Caco-2 (cell line): ENCODE data around the gene FCRLA. TPM values are rescaled to one million over a fixed set of nuclear protein-coding genes. Genes with fewer than 3 reads are reported as not detected.

Experiments used
- BruUV-seq: library from RNA; stranded (reverse); fragments of 400-500 nt; replicated peaks from 2 replicates; lab custom pipeline; 2021; lab: Mats Ljungman, UMichigan
- CTCF ChIA-PET: fragments of 300-600 bp; sonication (Branson Sonifier 250); formaldehyde crosslinking; loops from one replicate; lab custom pipeline; 2022; ENCODE audit warnings: antibody characterized with exemption; lab: Charles Lee
- POLR2A ChIA-PET: fragments of 300-600 bp; sonication (Branson Sonifier 250); formaldehyde crosslinking; loops from one replicate; lab custom pipeline; 2022; ENCODE audit warnings: antibody characterized with exemption; lab: Charles Lee
- DNase-seq, 2 experiments: peaks; one replicate each; pipeline versions ENCODE4 v3.0.0 to v3.0.0-alpha.2; 2020 to 2022
- H3K27me3 ChIP-seq: replicated peaks from 2 replicates; pipeline ENCODE4 v1.6.0; 2011; ENCODE audit warnings: low read length; ENCODE audit not compliant: control insufficient read depth, insufficient read depth
- H3K36me3 ChIP-seq: 2 replicates; pipeline ENCODE4 v1.5.1; 2011; ENCODE audit warnings: low read length; ENCODE audit not compliant: control insufficient read depth, insufficient read depth
- H3K4me1 ChIP-seq: fragments of 250-450 bp; sonication (Bioruptor Pico); 2 replicates; pipeline ENCODE4 v1.5.1; 2020; ENCODE audit warnings: mild to moderate bottlenecking
- H3K4me3 ChIP-seq: 2 replicates; pipeline ENCODE4 v1.5.1; 2011; ENCODE audit warnings: low read depth, mild to moderate bottlenecking, control low read depth, low read length
- H3K9me3 ChIP-seq: fragments of 250-450 bp; sonication (Bioruptor Pico); 2 replicates; pipeline ENCODE4 v1.5.1; 2020; ENCODE audit warnings: mild to moderate bottlenecking, moderate library complexity
- H3K27ac Mint-ChIP-seq: one replicate; pipeline ENCODE4 v1.8.0; 2022; ENCODE audit warnings: mixed read lengths; ENCODE audit not compliant: unreplicated experiment
- H3K27me3 Mint-ChIP-seq: one replicate; pipeline ENCODE4 v1.8.0; 2022; ENCODE audit warnings: mixed read lengths; ENCODE audit not compliant: insufficient read depth, unreplicated experiment
- H3K36me3 Mint-ChIP-seq: one replicate; pipeline ENCODE4 v1.8.0; 2022; ENCODE audit warnings: mild to moderate bottlenecking, mixed read lengths; ENCODE audit not compliant: insufficient read depth, unreplicated experiment
- H3K4me1 Mint-ChIP-seq: one replicate; pipeline ENCODE4 v1.8.0; 2022; ENCODE audit warnings: low read depth, mixed read lengths; ENCODE audit not compliant: unreplicated experiment
- H3K4me3 Mint-ChIP-seq: one replicate; pipeline ENCODE4 v1.8.0; 2022; ENCODE audit warnings: mild to moderate bottlenecking, moderate library complexity, mixed read lengths; ENCODE audit not compliant: unreplicated experiment
- H3K9me3 Mint-ChIP-seq: one replicate; pipeline ENCODE4 v1.8.0; 2022; ENCODE audit warnings: mixed read lengths; ENCODE audit not compliant: unreplicated experiment
- CTCF ChIP-seq, 2 experiments: fragments of 200-600 bp in 1 of 2; IDR thresholded peaks; 1 replicate in 1 of 2; 2 replicates in 1 of 2; pipeline versions ENCODE4 v1.5.1 to v1.8.0; 2011 to 2022; ENCODE audit warnings: antibody characterized with exemption in 1 of 2, control low read depth in 1 of 2, inconsistent platforms in 1 of 2, low read depth in 1 of 2, low read length in 1 of 2, mild to moderate bottlenecking in 1 of 2, moderate library complexity in 1 of 2; ENCODE audit not compliant: insufficient read depth in 1 of 2, severe bottlenecking in 1 of 2, unreplicated experiment in 1 of 2
- intact Hi-C: fragments of 100-400 bp; cut with micrococcal nuclease; formaldehyde crosslinking; loops from one replicate; pipeline ENCODE4 v1.10.0; 2022; ENCODE audit not compliant: unreplicated experiment
- total RNA-seq: library from RNA; stranded (reverse); gene quantifications from 2 replicates; pipeline ENCODE4 v1.2.3, GENCODE V29; 2022

FCRLA gene
- total RNA-seq, 1 experiment from 2014 or later = not detected

- H3K36me3 ChIP-seq = no peaks in the 10 kb centered on the region
- CTCF ChIA-PET = interaction anchor here (1.1 to 1.2 kb wide), 2 partner anchors 9 to 17 kb away, joined by 4 read pairs; no protein-coding TSS in a partner anchor
- H3K9me3 Mint-ChIP-seq = no peaks in the 10 kb centered on the region
- intact Hi-C loops = no loop called here
- no peak for DNase-seq
- H3K4me1 Mint-ChIP-seq = no peaks in the 10 kb centered on the region
- BruUV-seq = no TSS peak
- H3K27me3 ChIP-seq = no peaks in the 10 kb centered on the region
- no peak overlapping the region for H3K27ac Mint-ChIP-seq
- H3K4me1 ChIP-seq = no peaks in the 10 kb centered on the region
- H3K4me3 ChIP-seq = no peak overlapping the region
- H3K4me3 Mint-ChIP-seq = no peak overlapping the region
- peaks cover 5% of the 10 kb centered on the region for H3K36me3 Mint-ChIP-seq
- H3K27me3 Mint-ChIP-seq = peaks cover 13% of the 10 kb centered on the region
- POLR2A ChIA-PET = no interaction called here
- no peak for TF ChIP-seq CTCF (IDR thresholded peaks at IDR 0.05; ENCODE audit: insufficient read depth in 1 of 2, low read depth in 1 of 2, low read length in 1 of 2, severe bottlenecking in 1 of 2, unreplicated experiment in 1 of 2)
- no peaks in the 10 kb centered on the region for H3K9me3 ChIP-seq
Measured at GRCh38 chr1:161731981-161732718, 25.1 kb downstream of the FCRLA start.

DNA sequence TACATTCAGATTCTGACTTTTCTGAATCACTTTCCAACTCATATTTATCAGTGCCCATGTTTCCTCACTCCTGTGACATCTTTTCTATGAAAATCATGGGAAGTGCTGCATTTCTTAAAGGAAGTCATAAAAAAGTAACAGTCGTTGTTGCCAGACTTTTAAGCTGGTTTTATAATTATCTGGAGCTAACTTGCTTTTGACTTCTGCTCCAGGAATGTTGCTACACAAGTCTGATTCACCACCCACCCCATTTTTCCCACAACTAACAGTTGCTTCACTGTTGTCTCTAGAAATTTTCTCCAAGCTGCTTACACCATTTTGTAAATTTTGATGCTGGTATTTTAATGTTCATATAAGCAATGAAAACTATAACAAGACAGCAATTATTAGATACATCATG is 26.5 kb downstream of the FCRLA start:
- intact Hi-C loops = no loop called here
- DNase-seq = no peak
- CTCF ChIA-PET = no interaction called here

DNA sequence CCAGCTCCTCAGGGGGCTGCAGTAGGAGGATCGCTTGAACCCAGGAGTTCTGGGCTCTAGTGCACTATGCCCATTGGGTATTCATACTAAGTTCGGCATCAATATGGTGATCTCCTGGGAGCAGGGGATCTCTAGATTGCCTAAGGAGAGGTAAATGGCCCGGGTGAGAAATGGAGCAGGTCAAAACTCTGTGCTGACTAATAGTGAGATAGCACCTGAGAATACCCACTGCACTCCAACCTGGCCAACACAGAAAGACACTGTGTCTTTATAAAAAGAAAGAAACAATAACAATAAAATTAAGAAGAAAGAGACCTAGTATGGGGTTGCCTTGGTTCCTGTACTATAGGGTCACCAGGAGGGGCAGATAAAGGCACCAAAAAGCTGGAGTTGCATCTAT is 28.8 kb downstream of the FCRLA start:
- DNase-seq = no peak
- H3K36me3 Mint-ChIP-seq = no peaks in the 10 kb centered on the region
- Histone ChIP-seq H3K4me1 (no peaks in the 10 kb centered on the region), H3K27me3 (no peaks in the 10 kb centered on the region), H3K9me3 (no peaks in the 10 kb centered on the region), H3K4me3 (no peak overlapping the region), H3K36me3 (no peaks in the 10 kb centered on the region)
- no peaks in the 10 kb centered on the region for H3K9me3 Mint-ChIP-seq
- no peak overlapping the region for H3K4me3 Mint-ChIP-seq
- no TSS peak for BruUV-seq
- no peak for TF ChIP-seq CTCF (IDR thresholded peaks at IDR 0.05; ENCODE audit: insufficient read depth in 1 of 2, low read depth in 1 of 2, low read length in 1 of 2, severe bottlenecking in 1 of 2, unreplicated experiment in 1 of 2)
- peaks cover 13% of the 10 kb centered on the region for H3K27me3 Mint-ChIP-seq
- no peaks in the 10 kb centered on the region for H3K4me1 Mint-ChIP-seq
- CTCF ChIA-PET = interaction anchor here (0.6 kb wide), 1 partner anchor 248 kb away, joined by 3 read pairs; no protein-coding TSS in a partner anchor
- no peak overlapping the region for H3K27ac Mint-ChIP-seq
- POLR2A ChIA-PET = no interaction called here
- intact Hi-C loops = no loop called here

More for the DNA sequence above, 26.5 kb downstream of the FCRLA start:
- no peak overlapping the region for H3K27ac Mint-ChIP-seq
- Histone ChIP-seq H3K27me3 (no peaks in the 10 kb centered on the region), H3K4me3 (no peak overlapping the region), H3K9me3 (no peaks in the 10 kb centered on the region), H3K36me3 (no peaks in the 10 kb centered on the region), H3K4me1 (no peaks in the 10 kb centered on the region)
- POLR2A ChIA-PET = no interaction called here
- no peak for TF ChIP-seq CTCF (IDR thresholded peaks at IDR 0.05; ENCODE audit: insufficient read depth in 1 of 2, low read depth in 1 of 2, low read length in 1 of 2, severe bottlenecking in 1 of 2, unreplicated experiment in 1 of 2)
- H3K4me3 Mint-ChIP-seq = no peak overlapping the region
- H3K9me3 Mint-ChIP-seq = no peaks in the 10 kb centered on the region
- BruUV-seq = no TSS peak
- no peaks in the 10 kb centered on the region for H3K4me1 Mint-ChIP-seq
- H3K36me3 Mint-ChIP-seq = no peaks in the 10 kb centered on the region
- peaks cover 13% of the 10 kb centered on the region for H3K27me3 Mint-ChIP-seq
